GM21786 (cell line): Measurements from ENCODE around the gene HBS1L.
A peak's percentile ranks its signal among the peaks of the same experiment; 100 is the strongest.

ENCODE experiments used
- ATAC-seq: cut with Tn5 transposase; IDR thresholded peaks from one replicate; pipeline ENCODE4 v1.9.1; 2021; ENCODE audit not compliant: unreplicated experiment

Gene HBS1L

DNA sequence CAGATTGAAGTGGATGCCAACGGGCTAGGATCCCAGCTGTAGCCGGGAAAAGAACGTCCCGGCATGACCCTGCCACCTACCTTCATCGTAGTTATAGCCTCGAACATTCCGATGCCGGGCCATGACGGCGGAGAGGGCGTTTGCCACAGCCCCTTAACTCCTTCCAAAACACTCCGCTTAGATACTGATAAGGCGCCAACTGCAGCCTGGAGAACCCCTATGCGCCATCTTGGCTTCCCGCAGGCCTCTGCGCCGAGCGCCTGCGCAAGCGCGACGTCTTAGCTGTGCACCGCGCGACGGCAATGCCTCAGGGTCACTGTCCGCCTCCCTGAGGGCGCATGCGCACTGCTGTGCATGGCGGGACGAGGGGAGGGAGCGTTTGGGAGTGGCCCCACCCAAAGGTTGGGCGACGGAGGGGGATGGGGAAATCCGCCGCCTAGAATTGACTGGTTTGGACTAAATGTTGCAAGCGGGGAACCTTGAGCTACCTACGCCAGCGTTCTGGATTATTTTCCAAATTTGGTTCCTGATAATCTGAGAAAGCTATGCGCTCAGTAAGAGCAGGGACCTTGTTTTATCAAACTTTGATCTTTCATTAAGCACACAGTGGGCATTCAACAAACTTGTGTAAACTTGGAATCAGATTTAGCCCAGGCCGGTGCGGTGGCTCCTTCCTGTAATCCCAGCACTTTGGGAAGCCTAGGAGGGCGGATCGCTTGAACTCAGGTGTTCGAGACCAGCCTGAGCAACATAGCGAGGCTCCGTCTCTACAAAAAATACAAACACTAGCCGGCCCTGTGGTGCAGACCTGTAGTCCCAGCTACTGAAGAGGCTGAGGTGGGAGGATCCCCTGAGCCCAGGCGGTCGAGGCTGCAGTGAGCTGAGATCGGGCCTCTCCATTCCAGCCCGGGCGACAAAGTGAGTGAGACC is at the start of gene HBS1L:
TSS of gene HBS1L (minus strand) at position 254 of the 930 bp plus-strand sequence. CDS start at position 123, 131 bp downstream.
- peak; percentile 93 for ATAC-seq

DNA sequence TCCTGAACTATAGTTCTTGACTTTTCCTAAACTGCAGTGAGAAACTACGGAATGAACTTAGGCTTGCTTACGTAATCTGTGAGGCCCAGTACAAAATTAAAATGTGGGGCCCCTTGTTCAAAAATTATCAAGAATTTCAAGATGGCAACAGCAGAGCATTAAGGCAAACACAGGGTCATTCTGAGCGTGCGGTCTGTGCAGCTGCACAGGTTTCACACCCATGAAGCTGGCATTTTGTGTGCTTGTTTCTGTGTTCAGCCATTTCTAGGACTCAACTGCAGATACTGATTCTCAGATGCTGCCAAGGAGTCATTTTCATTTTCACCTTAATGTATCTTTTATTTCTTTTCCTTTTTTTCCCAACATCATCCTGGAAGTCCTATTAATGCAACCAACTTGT is 49.6 kb upstream of the HBS1L start:
- ATAC-seq: no peak

DNA sequence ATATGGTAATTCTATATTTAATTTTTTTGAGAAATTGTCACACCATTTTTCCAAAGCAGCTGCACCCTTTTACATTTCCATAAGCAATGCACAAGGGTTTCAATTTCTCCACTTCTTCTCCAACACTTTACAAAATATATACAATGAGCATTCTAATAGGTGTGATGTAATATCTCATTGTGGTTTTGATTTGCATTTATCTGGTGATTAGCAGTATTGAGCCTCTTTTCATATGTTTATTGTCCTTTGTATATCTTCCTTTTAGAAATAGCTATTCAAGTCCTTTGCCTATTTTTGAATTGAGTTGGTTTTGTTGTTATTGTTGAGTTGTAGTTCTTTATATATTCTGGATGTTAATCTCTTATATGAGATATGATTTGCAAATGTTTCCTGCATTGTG is 47.6 kb upstream of the HBS1L start:
- ATAC-seq: no peak

DNA sequence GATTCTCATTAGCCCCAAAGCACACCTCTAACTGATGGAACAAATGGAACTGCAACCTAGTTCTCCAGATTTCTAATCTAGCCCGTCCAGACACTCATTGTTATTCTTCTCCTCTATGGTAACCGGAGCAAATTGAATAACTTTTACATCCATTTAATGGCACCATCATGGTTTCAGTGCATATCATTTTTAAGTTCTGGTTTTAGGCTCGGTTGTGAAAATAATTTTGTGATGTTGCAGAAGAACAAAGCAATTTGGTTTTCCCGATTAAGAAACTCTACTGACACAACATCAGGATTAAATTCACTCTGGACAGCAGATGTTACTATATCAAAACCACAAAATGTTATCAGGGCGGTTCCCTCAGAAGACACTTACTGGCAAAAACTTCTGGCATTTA is 42.5 kb upstream of the HBS1L start:
- no peak for ATAC-seq

DNA sequence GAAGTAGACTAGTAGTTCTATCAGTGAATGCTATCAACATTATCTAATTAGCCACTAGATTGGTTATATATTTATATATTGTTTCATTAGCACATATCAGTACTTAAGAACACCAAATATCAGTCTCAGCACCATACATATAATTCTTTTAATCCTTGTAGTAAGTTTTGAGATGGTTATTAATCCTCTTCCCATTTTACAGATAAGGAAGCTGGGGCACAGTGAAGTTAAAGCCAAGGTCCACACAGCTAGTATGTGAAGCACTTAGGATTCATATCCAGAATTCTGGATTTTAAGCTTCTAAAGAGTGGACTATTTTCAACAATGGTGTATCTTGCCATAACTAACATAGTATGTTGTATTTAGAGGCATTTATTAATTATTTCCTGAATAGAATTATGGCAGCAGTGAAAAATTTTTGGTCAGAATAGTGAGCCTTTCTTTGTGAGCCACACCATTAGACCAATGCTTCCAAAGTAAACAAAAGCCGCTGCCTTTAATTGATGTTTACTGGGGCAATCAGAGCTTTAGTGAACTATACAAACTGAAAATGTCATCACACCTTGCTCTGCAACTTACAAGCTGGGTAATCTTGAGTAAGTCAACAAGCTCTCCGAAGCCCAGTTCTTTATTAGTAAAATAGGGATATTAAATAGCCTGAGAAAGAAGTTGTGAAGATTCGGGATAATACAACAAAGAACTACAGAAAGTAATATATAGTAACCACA is 41.9 kb upstream of the HBS1L start:
- ATAC-seq: no peak

DNA sequence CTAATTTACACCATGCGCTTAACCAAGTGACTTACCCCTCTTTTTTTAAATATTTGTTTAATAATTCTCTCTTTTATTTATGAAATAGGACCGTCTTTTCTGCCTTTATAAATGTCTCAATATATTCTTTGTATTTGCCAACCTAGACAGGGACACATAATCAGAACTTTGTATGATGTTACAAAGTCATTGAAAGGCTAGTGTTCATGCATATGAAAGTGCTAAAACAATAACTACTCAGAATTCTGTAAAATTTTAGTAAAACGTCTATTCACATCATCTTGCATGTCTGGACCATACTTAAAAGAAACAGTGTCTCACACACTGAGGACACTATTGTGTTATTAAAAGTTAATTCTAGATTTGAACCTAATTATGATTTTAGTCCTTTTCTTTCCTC is 41.1 kb upstream of the HBS1L start:
- no peak for ATAC-seq

DNA sequence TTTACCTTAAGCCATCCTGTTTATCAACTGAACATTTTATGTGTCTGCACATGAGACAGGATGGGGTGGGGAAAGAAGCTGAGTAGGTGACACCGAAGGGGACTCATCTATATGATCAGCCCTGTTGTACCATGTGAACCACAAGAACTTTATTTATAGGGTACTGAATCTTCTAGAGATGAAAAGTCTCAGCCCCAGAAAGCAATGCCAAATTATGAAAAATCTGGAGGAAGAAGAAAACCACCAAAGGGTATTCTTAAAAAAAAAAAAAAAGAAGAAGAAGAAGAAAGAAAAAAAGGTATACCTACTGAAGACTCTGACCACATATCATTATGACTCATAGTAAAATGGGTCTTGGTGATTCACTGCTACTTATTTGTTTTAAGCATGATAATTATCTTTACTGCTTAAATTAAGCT is 39.8 kb upstream of the HBS1L start:
- ATAC-seq: peak; percentile 68

DNA sequence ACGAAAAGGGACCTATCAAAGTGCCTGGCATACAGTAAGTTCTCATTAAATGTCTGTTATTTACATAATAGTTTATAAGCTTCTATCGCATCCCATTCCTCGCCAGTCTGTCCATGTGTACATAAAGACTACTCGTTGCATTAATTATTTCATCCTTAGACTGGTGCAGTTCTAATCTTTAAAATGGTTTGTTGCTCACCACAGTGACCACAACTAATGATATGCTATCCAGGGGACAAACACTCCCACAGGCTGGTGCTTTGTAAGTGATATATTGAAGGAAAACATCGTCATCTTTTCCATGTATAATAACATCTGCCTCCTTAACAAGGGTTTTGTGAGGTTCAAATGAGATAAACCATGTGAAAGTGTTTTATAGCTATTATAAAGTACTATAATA is 39.0 kb upstream of the HBS1L start:
- no peak for ATAC-seq

DNA sequence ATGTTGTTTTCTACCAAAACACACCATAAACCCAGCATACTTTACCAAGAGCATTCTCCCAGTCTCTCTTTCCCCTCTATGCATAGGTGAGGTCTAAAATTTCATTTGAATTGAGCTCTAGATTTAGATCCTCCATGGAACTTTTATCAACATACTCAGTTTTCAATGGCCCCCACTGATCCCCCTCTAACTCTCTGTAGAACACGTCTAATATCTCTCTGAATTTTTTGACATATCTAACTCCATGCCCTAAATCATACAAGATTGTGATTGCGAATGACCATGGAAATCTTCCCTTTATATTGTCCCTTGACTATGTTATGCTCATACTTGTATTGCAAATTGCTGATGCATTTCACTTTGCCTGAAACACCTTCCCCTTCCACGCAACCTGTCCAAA is 38.1 kb upstream of the HBS1L start:
- no peak for ATAC-seq

DNA sequence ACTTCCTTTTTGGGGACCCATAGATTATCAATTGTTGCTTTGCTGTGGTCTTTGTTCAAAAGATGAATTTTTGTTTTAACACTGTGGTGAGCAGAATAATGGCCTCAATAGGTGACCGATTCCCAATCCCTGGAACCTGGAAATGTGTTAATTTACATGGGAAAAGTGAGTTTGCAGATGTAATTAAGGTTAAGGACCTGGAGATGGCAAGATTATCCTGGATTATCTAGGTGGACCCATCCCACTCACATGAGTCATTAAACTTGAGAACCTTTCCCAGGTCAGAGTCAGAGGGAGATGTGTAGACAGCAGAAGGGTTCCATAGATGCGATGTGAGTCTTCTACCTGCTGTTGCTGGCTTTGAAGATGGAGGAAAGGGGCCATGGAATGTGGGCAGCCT is 36.2 kb upstream of the HBS1L start:
- no peak for ATAC-seq

DNA sequence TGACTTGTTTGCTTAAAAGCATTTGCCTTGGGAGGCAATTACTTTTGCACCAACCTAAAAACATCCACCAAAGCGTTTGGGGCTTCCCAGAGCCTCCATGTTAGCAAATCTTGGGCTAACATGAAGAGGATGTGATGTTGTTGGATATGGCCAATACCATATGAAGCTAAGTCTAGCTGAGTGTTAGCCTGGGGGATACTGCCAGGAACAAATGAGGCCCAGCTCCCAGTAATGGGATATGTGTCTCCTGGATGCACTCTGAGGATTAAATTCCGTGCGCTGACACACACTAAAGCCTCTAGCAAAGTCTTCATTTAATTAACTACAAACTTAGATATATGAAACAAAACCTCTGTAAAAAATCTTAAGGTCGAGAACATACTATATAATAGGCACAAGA is 35.3 kb upstream of the HBS1L start:
- no peak for ATAC-seq

DNA sequence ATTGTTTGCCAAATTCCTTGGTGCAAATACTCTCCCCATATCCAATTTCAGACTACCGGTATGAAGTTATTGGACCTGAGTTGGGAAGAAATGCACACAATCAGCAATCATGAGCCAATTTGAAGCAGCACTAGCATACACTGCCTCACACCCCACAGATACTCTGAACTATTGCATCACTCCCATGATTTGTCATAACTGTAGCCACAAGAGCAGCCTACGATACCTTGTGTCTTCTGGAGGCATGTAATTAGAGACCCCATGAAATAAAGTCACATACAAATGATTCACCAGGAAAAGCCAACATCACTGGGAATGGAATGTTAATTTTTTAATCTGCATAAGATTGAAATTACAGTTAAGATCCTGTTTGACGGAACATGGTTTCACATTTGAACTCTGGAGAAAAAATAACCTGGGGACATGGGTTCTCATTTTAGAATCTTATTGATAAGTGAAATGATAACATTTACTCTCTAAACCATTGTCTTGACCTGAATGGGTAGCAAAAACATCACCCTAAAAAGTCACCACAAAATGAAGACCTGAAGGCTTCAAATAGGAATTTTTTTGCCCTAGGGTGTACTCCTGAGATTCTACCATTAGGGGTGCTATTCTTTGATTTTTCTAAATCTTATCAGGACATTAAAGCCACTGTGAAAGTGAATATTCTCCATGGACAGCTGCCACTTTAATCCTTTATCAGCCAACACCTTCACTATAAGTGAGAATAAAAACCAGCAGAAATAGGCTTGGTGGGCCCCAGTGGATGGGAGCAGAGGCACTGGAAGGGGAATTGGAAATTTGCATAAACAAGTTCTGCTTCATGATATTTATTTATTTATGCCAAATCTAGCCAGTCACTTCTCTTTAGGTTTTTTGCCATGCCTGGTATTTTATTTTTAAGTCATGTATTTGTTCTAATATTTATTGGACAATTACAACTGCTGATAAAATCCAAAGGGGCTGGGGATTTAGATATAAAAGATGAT is 34.5 kb upstream of the HBS1L start:
- ATAC-seq: peak; percentile 80

DNA sequence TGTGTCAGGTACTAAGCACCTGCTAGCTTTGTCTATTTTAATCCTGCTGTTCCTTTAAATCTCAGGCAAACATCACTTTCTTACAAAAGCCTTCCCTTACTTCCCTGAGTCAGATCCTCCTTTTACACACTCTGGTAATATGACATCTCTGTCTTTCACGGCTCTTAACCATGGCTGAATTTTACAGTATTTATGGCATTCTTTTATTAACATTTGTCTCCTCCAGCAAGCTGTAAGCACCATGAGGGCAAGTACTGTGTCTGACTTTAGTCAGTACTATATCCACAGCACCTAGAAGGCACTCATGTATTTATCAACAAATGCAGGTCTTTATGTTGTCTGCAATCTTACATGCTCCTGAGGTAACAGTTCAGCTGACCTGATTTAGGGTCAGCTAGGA is 33.7 kb upstream of the HBS1L start:
- ATAC-seq: peak; percentile 2

DNA sequence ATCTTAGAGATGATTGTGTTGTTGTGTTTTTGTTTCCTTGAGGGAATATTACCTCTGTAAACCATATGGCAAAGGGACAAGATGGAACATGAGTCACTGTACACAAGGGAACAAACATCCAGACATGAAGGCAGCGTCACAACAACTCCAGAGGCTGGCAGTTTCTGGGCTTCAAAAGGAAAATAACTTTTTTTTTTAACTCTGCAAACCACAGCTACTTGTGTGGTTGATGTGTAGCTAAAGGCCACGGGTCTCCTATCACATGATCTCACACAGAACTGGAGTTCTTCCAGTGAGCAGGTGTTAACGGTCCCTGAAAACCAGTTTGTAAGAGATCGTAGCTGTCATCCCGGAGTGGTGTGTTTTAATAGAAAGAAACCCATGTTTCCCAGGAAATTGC is 33.2 kb upstream of the HBS1L start:
- no peak for ATAC-seq

DNA sequence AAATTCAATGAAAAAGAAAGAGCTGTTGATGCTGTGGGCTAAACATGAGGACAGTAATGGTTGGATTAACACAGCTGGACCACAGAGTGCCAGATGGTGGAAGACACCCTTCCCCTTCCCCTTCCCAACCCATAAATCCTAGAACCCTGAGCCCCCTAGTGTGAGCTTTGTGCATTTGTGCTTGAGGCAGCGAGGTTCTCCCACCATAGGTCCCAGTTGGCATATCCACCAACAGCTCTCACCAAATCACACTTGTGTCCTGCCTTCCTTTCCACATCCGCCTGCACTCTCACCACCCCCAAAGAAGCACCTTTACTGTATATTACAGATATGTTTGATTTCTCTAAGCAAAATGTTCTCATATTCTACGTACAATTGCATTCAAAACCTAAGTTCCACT is 32.8 kb upstream of the HBS1L start:
- no peak for ATAC-seq

DNA sequence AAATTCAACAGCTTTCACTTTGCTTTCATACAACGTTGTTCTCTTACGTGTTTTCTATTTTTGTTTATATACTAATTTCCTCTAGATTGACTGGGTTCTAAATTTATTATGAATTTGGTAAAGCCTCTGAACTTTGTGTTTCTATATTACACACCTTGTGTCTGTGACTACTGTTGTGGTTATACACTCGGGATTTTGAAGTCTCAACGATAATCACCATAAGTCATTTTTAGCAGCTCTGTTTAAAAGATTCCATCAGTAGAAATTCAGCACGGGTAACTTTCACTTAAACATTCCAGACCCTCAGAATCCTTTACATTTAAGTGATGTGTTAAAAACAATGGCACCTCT is 31.8 kb upstream of the HBS1L start:
- no peak for ATAC-seq

DNA sequence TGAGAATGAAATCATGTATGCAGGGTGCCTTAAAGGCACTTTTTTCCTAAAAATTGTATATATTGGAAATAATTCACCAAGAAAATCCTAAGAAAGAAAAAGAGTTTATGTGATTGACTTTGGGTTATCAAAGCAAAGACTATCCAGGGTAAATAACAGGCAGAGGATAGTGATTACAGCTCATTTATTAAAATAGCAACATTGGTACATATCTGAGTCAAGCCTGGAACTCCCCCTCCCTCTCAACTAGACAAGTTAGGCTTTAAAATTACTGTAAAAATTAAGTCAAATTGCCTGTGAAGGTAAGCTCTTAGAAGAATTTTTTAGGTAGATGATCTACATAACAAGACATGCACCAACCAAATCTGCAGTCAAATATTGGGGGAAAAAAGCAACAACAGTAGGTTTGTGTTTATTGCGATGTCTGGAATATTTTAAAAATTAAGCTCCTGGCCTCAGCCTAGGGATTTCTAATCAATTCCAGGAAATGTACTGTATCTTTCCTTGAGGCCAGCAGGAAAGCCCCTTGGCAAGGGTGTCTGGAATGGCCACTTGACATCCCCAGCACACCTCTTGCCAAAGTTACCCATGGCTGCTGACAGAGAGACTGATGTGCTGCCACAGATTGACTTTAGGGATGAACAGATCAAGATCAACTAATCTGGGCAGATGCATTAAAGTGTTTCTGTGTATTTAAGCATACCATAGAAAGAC is 31.2 kb upstream of the HBS1L start:
- no peak for ATAC-seq

DNA sequence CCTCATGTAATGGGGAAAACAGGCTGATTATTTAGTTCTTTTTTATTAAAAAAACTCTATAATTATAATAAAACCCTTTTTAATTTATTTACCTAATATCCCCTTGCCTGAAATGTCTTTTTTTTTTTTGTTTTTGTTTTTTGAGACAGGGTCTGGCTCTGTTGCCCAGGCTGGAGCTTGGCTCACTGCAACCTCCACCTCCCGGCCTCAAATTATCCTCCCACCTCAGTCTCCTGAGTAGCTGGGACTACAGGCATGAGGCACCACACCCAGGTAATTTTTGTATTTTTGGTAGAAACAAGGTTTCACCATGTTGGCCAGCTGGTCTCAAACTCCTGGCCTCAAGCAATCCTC is 30.3 kb upstream of the HBS1L start:
- no peak for ATAC-seq

DNA sequence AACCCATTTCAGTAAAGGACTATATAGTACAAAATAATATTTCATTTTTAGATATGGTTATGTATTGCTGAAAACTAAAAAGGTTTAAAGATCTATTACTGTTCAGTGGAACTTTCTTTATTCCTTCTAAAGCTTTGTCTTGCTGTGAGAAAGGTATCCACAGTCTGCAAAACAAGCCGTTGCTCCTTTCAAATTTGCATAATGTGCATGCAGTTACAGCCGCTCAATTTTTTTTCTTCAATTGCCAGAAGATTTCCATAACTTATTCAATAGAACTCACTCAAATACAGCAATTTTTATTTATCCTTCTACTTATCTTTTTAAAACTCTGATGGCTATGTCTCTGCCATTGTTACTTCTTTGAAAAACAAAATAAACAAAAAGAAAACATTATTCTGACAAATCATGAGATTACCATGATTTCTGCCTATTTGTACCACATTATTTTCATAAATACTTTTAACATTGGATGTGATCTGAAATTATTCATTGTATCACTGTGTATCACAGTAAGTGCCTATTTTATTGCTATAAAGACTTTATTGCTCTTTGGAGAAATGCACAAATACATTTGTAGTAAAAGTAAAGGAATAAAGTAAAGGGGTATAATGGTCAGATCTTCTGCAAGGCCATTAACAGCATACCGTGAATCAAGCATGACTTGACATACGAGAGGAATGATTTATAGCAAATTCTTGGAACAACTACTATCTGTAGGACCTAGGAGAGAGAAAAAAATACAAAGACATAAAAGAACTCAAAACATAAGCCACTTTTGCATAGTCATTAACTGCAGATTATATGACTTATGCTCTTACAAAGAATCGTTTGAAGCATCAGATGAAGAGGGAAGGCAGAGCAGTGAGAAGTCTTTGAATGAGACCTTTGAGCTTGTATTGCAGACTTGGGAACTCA is 29.6 kb upstream of the HBS1L start:
- no peak for ATAC-seq

DNA sequence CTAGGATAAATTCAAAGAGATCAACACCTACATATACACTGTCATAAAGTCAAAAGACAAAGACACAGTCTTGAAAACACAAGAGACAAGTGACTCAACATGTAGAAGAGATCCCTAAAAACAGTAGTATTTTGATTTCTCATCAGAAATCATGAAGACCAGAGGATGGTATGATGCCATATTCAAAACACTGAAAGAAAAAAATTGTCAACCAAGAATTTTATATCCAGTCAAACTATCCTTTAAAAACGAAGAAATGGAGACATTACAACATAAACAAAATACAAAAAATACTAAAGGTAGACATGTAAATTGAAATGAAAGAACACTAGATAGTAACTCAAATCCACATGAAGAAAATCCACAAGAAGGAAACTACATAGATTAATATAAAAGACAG is 27.3 kb upstream of the HBS1L start:
- ATAC-seq: no peak
